HG02623 (cell line): ENCODE data around the gene SPNS2.

Source experiments
- ATAC-seq: cut with Tn5 transposase; IDR thresholded peaks from one replicate; pipeline ENCODE4 v1.9.1; 2021; ENCODE audit warnings: moderate library complexity; ENCODE audit not compliant: unreplicated experiment

Gene SPNS2

GRCh38 chr17:4584917-4585637 lies 86.4 kb downstream of the SPNS2 start:
- no peak for ATAC-seq

GRCh38 chr17:4585638-4585994 lies 86.9 kb downstream of the SPNS2 start:
- no peak for ATAC-seq

GRCh38 chr17:4586043-4586442 lies 87.4 kb downstream of the SPNS2 start:
- ATAC-seq = no peak

- no peak for ATAC-seq
Observed at GRCh38 chr17:4587195-4587594, 88.5 kb downstream of the SPNS2 start.

- no peak for ATAC-seq
Observed at GRCh38 chr17:4587803-4588202, 89.1 kb downstream of the SPNS2 start.

GRCh38 chr17:4588391-4588790 lies 89.7 kb downstream of the SPNS2 start:
- ATAC-seq = no peak
